Measurements from ENCODE around the gene LGALS1.

LGALS1 gene

GRCh38 chr22:37674951-37675929 is at the start of gene LGALS1:
LGALS1 (plus strand) TSS chr22:37675636; CDS start chr22:37675703, 67 bp downstream.
- peak; percentile 73 for DNase-seq

DNA sequence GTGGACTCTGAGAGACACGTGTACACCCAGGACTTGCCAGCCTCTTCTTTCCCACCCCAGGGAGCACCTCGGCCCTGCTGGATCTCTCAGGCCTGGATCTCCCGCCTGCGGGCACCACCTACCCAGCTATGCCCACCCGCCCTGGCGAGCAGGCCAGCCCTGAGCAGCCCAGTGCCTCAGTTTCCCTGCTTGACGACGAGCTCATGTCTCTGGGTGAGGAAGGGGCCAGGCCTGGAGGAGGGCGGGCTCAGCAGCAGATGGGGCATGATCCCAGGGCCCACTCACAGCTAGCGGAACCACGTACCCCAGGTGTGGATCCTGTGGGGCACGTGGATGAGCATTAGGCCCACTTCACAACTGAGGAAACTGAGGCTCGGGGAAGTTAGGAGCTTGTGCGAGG is 49.7 kb upstream of the LGALS1 start:
- no peak for DNase-seq

- DNase-seq, result no peak
These were observed 49.3 kb upstream of the LGALS1 start for GRCh38 chr22:37626144-37626543.

- DNase-seq, result no peak
These were observed 48.8 kb upstream of the LGALS1 start for GRCh38 chr22:37626556-37627075.

- DNase-seq, result no peak
These were observed 48.3 kb upstream of the LGALS1 start for GRCh38 chr22:37627121-37627520.

DNA sequence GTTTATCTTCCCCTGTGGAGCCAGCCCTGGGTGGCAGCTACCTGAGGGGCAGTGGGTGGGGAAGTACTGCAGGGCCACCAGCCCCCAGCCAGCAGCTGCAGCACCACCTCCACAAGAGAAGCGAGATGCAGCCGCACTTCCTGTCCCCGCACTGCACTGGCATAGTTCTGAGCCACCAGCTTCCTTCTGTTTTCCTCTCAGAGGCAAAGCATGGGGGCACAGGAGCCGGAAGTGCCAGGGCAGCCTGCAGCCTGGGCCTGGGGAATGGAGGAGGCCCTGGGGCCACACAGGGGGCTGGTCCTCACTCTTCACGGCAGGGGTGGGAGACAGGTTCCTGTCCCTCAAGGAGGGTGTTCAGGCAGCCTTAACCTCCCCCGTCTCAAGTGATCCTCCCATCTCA is 47.9 kb upstream of the LGALS1 start:
- peak; percentile 65 for DNase-seq

- no peak for DNase-seq
These were observed 46.6 kb upstream of the LGALS1 start for GRCh38 chr22:37628830-37629229.

DNA sequence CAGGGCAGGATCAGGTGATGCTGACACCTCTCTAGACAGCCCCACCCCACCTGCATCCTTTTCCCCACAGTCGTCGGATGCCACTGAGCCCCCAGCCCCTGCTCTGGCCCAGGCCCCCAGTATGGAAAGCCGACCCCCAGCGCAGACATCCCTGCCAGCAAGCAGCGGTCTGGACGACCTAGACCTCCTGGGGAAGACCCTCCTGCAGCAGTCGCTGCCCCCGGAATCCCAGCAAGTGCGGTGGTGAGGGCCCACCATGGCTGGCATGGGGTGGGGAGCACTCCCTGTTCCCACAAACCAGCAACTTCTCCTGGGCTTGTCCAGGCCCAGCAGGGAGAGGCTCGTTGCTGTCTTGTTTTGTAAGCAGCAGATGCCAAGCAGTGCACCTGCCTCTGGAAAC is 45.5 kb upstream of the LGALS1 start:
- DNase-seq, result no peak

DNA sequence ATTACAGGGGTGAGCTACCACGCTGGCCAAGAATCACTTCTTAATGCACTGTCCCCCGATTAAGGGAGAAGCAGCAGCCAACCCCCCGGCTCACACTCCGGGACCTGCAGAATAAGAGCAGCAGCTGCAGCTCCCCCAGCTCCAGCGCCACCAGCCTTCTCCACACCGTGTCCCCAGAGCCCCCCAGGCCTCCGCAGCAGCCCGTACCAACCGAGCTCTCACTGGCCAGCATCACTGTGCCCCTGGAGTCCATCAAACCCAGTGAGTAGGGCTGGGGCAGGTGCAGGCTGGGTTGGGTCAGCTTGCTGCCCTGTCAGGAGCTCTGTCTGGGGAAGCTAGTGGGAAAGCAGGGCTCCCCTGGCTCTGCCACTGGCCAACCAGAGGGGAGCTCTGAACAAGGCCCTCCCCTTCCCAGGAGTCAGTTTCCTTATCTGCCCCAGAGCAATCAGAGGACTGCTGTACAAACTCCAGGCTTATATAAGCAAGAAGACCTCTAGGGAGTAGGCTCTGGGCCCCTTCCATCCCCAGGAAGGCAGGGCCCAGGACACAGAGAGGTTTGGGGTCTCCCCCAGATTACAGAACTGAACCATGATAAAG is 44.5 kb upstream of the LGALS1 start:
- no peak for DNase-seq

DNA sequence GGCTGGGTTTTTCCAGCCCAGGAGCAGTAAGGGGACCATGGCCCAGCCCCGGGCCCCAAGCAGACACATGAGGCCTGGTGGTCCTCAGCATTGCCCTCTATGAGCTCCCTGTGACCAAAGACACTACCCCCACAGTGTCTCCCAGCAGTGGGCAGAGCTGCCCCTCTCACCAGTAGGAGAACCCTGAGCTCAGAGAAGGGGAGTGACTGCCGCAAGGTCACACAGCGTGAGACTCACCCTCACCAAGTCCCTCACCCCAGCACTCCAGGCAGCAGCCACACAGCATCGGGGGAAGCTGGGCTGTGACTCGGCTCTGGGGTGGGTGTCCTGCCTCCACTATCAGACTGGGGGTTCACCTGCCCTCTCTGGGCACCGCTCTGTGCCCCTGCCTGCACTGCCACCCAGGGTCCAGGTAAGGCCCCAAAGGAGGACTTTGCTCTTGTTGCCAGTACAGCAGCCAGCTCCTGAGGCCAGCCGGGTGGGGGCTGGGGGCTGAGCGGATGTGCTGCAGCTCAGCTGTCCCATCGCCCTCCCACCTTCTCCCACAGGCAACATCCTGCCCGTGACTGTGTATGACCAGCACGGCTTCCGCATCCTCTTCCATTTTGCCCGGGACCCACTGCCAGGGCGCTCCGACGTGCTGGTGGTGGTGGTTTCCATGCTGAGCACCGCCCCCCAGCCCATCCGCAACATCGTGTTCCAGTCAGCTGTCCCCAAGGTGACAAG is 43.8 kb upstream of the LGALS1 start:
- peak; percentile 55 for DNase-seq

DNA sequence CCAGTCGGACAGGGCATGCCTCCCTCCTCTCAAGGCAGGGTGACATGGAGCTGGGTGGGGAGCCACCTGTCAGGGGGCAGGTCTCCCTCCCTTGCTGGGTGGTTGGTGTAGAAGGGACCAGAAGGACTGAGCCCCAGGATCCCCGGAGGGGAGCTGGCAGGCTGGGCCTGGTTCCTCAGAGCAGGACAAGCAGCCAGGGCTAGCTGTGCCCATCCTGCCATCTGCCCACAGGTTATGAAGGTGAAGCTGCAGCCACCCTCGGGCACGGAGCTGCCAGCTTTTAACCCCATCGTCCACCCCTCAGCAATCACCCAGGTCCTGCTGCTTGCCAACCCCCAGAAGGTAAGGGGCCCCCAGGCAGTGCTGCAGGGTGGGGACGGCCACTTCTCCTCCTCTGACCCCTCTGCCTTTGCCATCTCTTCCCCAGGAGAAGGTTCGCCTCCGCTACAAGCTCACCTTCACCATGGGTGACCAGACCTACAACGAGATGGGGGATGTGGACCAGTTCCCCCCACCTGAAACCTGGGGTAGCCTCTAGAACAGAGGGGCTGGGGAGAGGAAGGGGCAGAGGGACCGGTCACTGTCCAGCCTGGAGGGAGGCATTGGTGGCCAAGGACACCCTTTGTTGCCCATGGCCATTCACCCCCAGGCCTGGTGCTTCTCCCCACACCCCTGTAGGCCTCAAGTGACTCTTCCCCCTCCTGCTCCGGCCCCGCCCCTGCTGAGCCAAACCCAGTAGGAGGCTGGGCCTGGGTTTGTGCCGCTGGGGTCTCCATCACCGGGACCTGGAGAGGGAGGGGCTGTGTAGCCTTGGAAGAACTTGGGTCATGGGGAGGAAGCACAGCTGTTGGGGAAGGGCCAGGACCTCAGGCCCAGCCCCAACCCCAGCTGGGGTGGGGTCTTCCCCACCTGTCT is 43.0 kb upstream of the LGALS1 start:
- DNase-seq, result no peak

DNA sequence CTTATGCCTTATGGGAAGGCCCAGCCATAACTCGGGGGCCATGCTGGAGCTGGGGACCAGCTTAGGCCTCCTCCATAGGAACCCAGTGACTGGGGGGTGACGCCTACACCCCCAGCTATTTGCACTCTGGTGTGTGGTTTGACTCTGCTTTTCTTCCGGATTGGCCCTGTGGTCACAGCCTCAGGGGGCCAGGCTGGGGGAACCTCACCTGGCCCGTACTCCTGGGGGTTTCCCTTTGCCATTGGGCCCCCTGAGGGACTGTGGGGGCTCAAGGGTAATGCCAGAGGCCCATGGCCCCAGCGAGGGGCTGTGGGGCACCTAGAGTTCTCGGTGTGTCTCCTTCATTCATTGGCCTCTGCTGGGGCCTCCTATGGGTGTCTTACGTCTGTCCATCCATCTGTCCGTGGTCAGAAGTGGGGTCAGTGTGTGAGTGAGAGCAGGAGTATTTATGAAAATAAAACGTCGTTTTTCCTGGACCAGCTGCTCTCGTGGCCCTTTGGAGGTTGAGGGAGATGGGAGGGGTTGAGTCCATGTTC is 42.3 kb upstream of the LGALS1 start:
- DNase-seq, result peak; percentile 69

- DNase-seq, result peak; percentile 65
These were observed 41.6 kb upstream of the LGALS1 start for GRCh38 chr22:37633625-37634416.

DNA sequence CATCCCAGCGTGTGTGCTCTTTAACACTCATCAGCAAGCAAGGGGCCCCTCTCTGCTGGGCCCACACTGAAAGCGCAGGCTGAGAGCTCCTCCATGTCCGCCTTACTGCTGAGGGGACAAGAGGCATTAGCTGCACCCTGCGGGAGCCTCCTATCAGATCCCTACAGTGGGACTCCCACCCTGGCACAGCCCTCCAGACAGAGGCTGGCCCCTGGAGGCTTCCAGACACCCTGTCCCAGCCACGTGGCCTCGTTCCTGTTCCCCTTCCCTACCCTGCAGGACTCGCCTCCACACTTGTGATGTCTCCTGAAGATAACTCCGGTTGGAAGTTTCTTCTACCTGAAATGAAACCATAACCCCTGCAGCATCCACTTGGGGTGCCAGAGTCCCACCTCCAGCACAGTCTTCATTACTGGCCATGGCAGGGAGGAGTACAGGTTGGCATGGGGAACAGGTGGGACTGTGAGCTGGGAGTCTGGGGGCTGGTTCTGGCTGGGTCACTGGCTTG is 41.0 kb upstream of the LGALS1 start:
- DNase-seq, result no peak

DNA sequence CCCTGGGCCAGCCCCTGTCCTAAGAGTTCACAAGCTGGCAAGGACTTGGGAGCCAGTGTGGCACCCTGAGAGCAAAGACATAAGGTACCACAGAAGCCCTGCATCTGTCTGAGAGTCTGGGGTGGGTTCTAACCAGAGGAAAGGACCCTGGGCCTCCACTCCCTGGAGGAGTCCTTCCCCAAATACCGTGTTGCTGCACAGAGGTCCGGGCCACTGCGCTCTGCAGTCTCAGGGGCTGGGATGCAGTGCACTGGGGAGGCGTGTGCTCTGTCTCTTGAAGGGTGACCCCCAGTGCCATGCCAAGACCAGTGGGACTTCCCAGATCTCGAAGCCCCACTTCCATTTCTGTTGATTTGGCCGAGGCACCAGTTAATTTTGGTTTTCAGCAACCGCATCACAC is 40.3 kb upstream of the LGALS1 start:
- DNase-seq, result no peak

- no peak for DNase-seq
These were observed 39.1 kb upstream of the LGALS1 start for GRCh38 chr22:37636186-37636948.

DNA sequence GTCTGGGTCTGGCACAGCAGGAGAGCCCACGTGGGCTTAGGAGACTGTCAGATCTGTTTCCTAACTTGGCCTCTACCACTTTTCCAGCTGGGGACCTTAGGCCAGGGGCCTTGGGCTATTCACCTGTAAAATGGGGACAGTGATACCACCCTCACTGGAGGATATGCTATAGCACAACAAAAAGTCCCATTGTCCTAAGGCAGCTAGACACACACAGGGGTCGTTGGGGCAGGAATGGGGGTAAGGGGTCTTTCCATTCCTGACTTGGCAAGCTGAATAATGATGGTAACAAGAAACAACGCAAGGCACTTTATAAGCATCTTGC is 38.5 kb upstream of the LGALS1 start:
- no peak for DNase-seq

DNA sequence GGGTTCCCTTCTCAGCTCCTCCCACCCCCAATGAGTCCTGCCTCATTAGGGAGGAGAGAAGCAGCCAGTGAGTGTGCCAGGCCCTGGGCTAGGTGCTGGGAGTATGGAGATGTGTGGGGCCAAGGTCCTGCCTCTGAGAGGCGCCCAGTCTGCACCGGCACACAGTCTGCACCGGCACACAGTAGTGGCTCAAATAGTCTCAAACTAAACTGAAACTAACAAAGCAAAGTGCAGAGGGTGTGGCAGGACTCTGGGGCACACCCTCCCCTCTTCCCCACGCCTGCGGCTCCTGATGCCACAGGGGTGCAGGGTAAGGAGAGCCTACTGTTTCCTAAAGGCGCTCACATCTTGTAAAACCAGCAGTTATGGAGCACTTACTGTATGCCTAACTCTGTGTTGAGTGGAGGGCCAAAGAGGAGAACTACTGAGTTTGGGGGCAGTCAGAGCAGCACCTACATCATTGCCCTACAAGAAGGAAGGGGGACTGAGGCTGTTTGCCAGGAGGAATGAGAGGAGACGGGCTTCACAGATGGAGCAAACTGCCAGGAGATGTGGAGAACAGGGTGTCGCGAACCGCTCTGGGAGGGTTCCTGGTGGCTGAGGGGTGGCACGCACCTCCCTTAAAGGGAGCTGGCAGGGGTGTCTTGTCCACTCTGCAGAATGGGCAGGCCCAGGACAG is 36.9 kb upstream of the LGALS1 start:
- DNase-seq, result peak; percentile 44

- peak; percentile 69 for DNase-seq
These were observed 36.2 kb upstream of the LGALS1 start, which contains the start of gene SH3BP1 for GRCh38 chr22:37639070-37639760. SH3BP1 (plus strand) TSS chr22:37639669; CDS start chr22:37639788, 119 bp downstream.

All from CD4-positive, alpha-beta T cell treated with Interleukin-21 for 1 hour (primary cell).